ENCODE data around the gene RHO. TPM values are rescaled to one million over a fixed set of nuclear protein-coding genes. Genes with fewer than 3 reads are reported as not detected.
"Not testable (repeated sequence)": the region's sequence is repeated elsewhere in the genome, so short reads cannot be mapped to it uniquely, and the experiment has no call there.

Gene RHO
- total RNA-seq, 1 donor from 2014 or later, result not detected

GRCh38 chr3:129545951-129546350, 17.5 kb downstream of the RHO start:
- ATAC-seq, result not testable (repeated sequence)

- no peak for ATAC-seq
Observed at GRCh38 chr3:129547241-129547640, 18.8 kb downstream of the RHO start.

- ATAC-seq, result no peak
Observed at GRCh38 chr3:129548104-129548965, 19.9 kb downstream of the RHO start.

- ATAC-seq, result peak; percentile 45
Observed at GRCh38 chr3:129549006-129549800, 20.8 kb downstream of the RHO start.

- no peak for ATAC-seq
Observed at GRCh38 chr3:129549805-129550204, 21.4 kb downstream of the RHO start.

- peak; percentile 17 for ATAC-seq
Observed at GRCh38 chr3:129552287-129553050, 24.0 kb downstream of the RHO start.

- no peak for ATAC-seq
Observed at GRCh38 chr3:129553171-129553570, 24.7 kb downstream of the RHO start.

GRCh38 chr3:129553719-129554118, 25.3 kb downstream of the RHO start:
- ATAC-seq, result no peak

- ATAC-seq, result no peak
Observed at GRCh38 chr3:129554356-129555152, 26.1 kb downstream of the RHO start.

GRCh38 chr3:129555153-129555550, 26.7 kb downstream of the RHO start:
- ATAC-seq, result no peak

- ATAC-seq, result no peak
Observed at GRCh38 chr3:129555616-129556357, 27.3 kb downstream of the RHO start.

GRCh38 chr3:129556358-129556695, 27.9 kb downstream of the RHO start:
- no peak for ATAC-seq

- no peak for ATAC-seq
Observed at GRCh38 chr3:129556890-129557547, 28.6 kb downstream of the RHO start.

GRCh38 chr3:129557548-129557894, 29.1 kb downstream of the RHO start:
- no peak for ATAC-seq

- no peak for ATAC-seq
Observed at GRCh38 chr3:129558081-129558771, 29.8 kb downstream of the RHO start.

GRCh38 chr3:129558772-129559564, 30.5 kb downstream of the RHO start:
- ATAC-seq, result no peak

- ATAC-seq, result no peak
Observed at GRCh38 chr3:129559565-129560079, 31.2 kb downstream of the RHO start.

GRCh38 chr3:129560269-129560787, 31.9 kb downstream of the RHO start:
- no peak for ATAC-seq

Measured in esophagus mucosa (tissue), 1 donor.